IPS-20b (cell line): ENCODE data around the gene MTTP.

Source experiments
- H3K27ac ChIP-seq: one replicate; pipeline ENCODE4 v1.5.1; 2013; ENCODE audit warnings: low read length
- H3K27me3 ChIP-seq: 2 replicates; pipeline ENCODE4 v1.6.1; 2013; ENCODE audit warnings: mild to moderate bottlenecking, low read length, inconsistent platforms; ENCODE audit not compliant: insufficient read depth
- H3K36me3 ChIP-seq: 2 replicates; pipeline ENCODE4 v1.6.1; 2013; ENCODE audit warnings: low read depth, mild to moderate bottlenecking, inconsistent platforms, low read length, moderate library complexity; ENCODE audit not compliant: insufficient read depth
- H3K4me1 ChIP-seq: 2 replicates; pipeline ENCODE4 v1.6.1; 2013; ENCODE audit warnings: mild to moderate bottlenecking, control low read depth, inconsistent platforms, low read length, moderate library complexity; ENCODE audit not compliant: insufficient read depth
- H3K4me3 ChIP-seq: 2 replicates; pipeline ENCODE4 v1.5.1; 2013; ENCODE audit warnings: mild to moderate bottlenecking, low read length, inconsistent platforms
- H3K9ac ChIP-seq: 2 replicates; pipeline ENCODE4 v1.6.1; 2013; ENCODE audit warnings: low read depth, mild to moderate bottlenecking, inconsistent platforms, low read length, moderate library complexity
- H3K9me3 ChIP-seq: 2 replicates; pipeline ENCODE4 v1.6.1; 2013; ENCODE audit warnings: mild to moderate bottlenecking, low read depth, low read length, inconsistent platforms; ENCODE audit not compliant: insufficient read depth

Gene MTTP

DNA sequence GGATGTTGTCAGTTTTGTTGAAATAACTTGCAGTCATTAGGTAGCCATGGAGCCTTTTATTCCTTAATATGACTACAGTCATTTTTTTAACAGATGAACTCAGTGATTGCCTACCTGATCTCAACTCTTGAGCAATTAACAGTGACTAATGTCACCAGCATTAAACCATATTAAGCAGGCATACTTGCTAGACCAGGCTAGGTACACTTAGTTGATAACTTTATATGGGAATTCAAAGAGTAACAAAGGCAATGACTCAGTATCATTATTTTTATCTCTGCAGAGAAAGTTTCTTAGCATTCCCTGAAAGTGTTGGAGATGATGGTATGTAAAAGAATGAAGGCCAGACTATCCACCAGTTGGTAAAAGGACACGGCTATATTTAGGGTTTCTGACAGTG, 83.2 kb downstream of the MTTP start, which contains the start of gene C4orf54:
TSS of gene C4orf54 (minus strand) at position 31 of the 400 bp plus-strand sequence. CDS start 3,180 bp downstream, outside the sequence.
- H3K4me1 ChIP-seq: no peaks in the 10 kb centered on the region
- no peak within 1 kb of the TSS for H3K4me3 ChIP-seq
- H3K36me3 ChIP-seq: no peaks in the 10 kb centered on the region
- H3K9ac ChIP-seq: no peak within 1 kb of the TSS
- no peaks in the 10 kb centered on the region for H3K27me3 ChIP-seq
- H3K27ac ChIP-seq: no peak within 1 kb of the TSS
- no peaks in the 10 kb centered on the region for H3K9me3 ChIP-seq

DNA sequence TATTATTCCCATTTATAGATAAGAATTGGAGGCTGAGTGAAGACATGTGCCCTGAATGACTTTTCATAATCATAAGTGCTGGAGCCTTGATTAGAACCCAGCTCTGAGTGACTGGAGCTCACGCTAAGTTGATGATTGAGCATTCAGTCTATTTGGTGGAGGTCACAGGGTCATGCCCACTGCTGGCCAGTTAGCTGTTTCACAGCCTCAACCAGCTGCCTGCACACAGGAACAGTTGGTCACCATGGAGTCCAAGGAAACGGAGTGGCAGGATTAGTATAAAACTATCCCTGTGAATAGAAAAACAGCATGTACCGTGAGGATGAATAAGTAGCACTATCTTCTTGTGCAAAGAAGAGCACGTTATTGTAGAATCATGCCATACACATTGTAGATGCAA, 84.0 kb downstream of the MTTP start:
- Histone ChIP-seq H3K4me3 (no peak overlapping the region), H3K27ac (no peak overlapping the region), H3K9ac (no peak overlapping the region)

GRCh38 chr4:99661907-99662306, 87.3 kb downstream of the MTTP start:
- Histone ChIP-seq H3K36me3 (no peaks in the 10 kb centered on the region), H3K9me3 (no peaks in the 10 kb centered on the region), H3K27ac (no peak overlapping the region), H3K4me1 (no peaks in the 10 kb centered on the region), H3K27me3 (no peaks in the 10 kb centered on the region), H3K4me3 (no peak overlapping the region), H3K9ac (no peak overlapping the region)

More for the DNA sequence above, 84.0 kb downstream of the MTTP start:
- Histone ChIP-seq H3K27me3 (no peaks in the 10 kb centered on the region), H3K9me3 (no peaks in the 10 kb centered on the region), H3K4me1 (no peaks in the 10 kb centered on the region), H3K36me3 (no peaks in the 10 kb centered on the region)

GRCh38 chr4:99664716-99665115, 90.1 kb downstream of the MTTP start:
- Histone ChIP-seq H3K36me3 (no peaks in the 10 kb centered on the region), H3K9me3 (no peaks in the 10 kb centered on the region), H3K9ac (no peak overlapping the region), H3K27ac (no peak overlapping the region), H3K27me3 (no peaks in the 10 kb centered on the region), H3K4me1 (no peaks in the 10 kb centered on the region), H3K4me3 (no peak overlapping the region)

- Histone ChIP-seq H3K27me3 (no peaks in the 10 kb centered on the region), H3K4me3 (no peak overlapping the region), H3K4me1 (no peaks in the 10 kb centered on the region), H3K9ac (no peak overlapping the region), H3K27ac (no peak overlapping the region), H3K36me3 (no peaks in the 10 kb centered on the region), H3K9me3 (no peaks in the 10 kb centered on the region)
These were observed 91.4 kb downstream of the MTTP start for GRCh38 chr4:99665983-99666382.

DNA sequence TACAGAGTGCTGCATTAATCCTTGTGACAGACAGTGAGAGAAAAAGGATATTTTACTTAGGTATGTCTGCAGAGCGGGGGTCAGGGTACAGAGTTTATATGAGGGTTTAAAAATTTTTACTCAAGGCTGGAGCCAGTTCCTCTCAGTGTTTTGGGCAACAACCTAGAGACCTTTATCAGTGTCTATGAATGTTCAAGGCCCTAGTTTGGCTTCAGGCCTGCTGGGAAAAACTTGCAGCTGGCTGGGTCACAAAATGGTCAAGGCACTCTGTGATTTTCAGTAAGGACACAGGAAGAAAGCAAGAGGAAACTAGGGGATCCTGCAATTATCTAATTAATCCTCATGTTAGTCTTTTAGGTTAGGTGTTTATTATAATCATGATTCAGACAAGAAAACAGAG, 93.8 kb downstream of the MTTP start:
- H3K4me1 ChIP-seq: no peaks in the 10 kb centered on the region
- no peak overlapping the region for H3K9ac ChIP-seq
- peaks cover 18% of the 10 kb centered on the region; the same call in 1 of the 2 replicates for H3K9me3 ChIP-seq
- H3K27me3 ChIP-seq: no peaks in the 10 kb centered on the region
- H3K27ac ChIP-seq: no peak overlapping the region
- H3K36me3 ChIP-seq: no peaks in the 10 kb centered on the region
- H3K4me3 ChIP-seq: no peak overlapping the region

- peaks cover 20% of the 10 kb centered on the region; the same call in 1 of the 2 replicates for H3K9me3 ChIP-seq
- no peaks in the 10 kb centered on the region for H3K4me1 ChIP-seq
- no peaks in the 10 kb centered on the region for H3K27me3 ChIP-seq
- no peaks in the 10 kb centered on the region for H3K36me3 ChIP-seq
- no peak overlapping the region for H3K9ac ChIP-seq
- no peak overlapping the region for H3K4me3 ChIP-seq
- H3K27ac ChIP-seq: no peak overlapping the region
These were observed 94.5 kb downstream of the MTTP start for GRCh38 chr4:99669084-99669483.

DNA sequence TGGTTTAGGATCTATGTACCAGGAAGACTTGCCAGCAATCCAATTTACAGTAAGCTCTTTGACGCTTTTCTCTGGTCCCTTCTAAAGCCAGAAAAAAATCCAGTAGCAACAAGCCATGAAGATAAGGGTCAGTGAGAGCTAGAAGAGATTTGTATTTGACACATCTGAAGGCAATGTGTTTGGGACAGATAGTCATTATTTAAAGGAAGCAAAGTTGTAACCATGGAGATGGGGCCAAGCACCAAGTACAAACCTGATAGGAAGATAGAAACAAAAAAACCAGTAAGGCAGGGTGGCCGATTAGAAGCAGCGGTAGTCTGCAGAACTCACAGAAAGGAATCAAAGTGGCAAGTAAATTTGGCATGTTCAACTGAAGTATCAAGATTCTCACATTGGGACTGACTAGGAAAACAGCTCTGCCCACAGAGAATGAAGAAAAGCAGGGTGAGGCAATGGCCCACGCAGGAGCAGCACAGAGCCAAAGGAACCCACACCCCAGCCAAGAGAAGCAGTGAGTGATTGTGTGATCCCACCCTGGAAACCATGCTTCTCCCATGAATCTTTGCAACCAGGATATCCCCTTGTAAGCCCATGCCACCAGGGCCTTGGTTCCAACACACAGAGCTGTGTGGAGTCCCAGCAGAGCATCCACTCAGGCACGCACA, 95.9 kb downstream of the MTTP start:
- Histone ChIP-seq H3K27ac (no peak overlapping the region), H3K36me3 (no peaks in the 10 kb centered on the region), H3K4me1 (no peaks in the 10 kb centered on the region), H3K4me3 (no peak overlapping the region), H3K27me3 (no peaks in the 10 kb centered on the region), H3K9me3 (peaks cover 20% of the 10 kb centered on the region; the same call in 1 of the 2 replicates), H3K9ac (no peak overlapping the region)
